Measurements from ENCODE around the gene MAML3.

DNA sequence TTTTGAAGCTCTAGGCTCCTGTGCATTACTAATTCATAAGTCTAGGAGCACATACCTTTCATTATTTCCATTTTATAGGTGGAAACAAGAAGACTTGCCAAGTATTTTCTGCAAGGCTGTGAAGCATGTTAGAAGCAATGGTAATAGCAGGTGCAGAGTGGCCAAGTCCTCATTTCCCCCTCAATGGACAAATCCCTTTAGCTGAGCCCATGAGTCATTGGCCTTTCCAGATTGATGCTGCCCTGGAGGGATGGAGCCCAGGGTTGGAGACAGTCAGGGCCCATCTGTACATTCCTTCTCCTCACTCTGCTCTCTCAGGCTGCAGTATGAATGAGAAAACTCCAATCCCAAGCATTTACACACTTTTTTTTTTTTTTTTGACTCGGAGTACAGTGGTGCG, 481.8 kb downstream of the MAML3 start:
- TF ChIP-seq POLR2A (IDR thresholded peaks at IDR 0.05; ENCODE audit: low read length) (no peak), GATA1 (IDR thresholded peaks at IDR 0.05; ENCODE audit: low read depth, low read length) (no peak)
